Activated T-helper 17 cell treated with anti-CD3 and anti-CD28 coated beads, Interleukin-2, amount 50 U/mL, for 72 hours (primary cell): ENCODE measurements around the gene AKT3. TPM values are rescaled to one million over a fixed set of nuclear protein-coding genes. Genes with fewer than 3 reads are reported as not detected.
"Not testable (repeated sequence)": the region's sequence is repeated elsewhere in the genome, so short reads cannot be mapped to it uniquely, and the experiment has no call there.

Experiments used
- ATAC-seq: fragments of 150-1000 bp; cut with Tn5 transposase; replicated peaks from 2 replicates; pipeline ENCODE4 v1.10.0; 2021; ENCODE audit warnings: mild to moderate bottlenecking, moderate library complexity
- H3K27ac Mint-ChIP-seq: one replicate; pipeline ENCODE4 v1.8.0; 2022; ENCODE audit warnings: mixed read lengths
- H3K27me3 Mint-ChIP-seq: one replicate; pipeline ENCODE4 v1.8.0; 2022; ENCODE audit warnings: mixed read lengths
- H3K36me3 Mint-ChIP-seq: one replicate; pipeline ENCODE4 v1.8.0; 2022; ENCODE audit warnings: low read depth, mild to moderate bottlenecking, mixed read lengths
- H3K4me1 Mint-ChIP-seq: one replicate; pipeline ENCODE4 v1.8.0; 2022; ENCODE audit warnings: mixed read lengths
- H3K4me3 Mint-ChIP-seq: one replicate; pipeline ENCODE4 v1.8.0; 2022; ENCODE audit warnings: mild to moderate bottlenecking, mixed read lengths
- H3K9me3 Mint-ChIP-seq: one replicate; pipeline ENCODE4 v1.8.0; 2022; ENCODE audit warnings: mixed read lengths
- total RNA-seq, 2 donors: library from RNA; stranded (reverse); gene quantifications; one replicate each; pipeline ENCODE4 v1.2.3, GENCODE V29; 2022

The AKT3 gene
- total RNA-seq, 2 donors from 2014 or later, result 32.2 to 53.2 TPM

GRCh38 chr1:243595527-243596210, 254.4 kb downstream of the AKT3 start:
- Mint-ChIP-seq H3K9me3 (no peaks in the 10 kb centered on the region), H3K36me3 (peaks cover 43% of the 10 kb centered on the region), H3K27ac (peak overlapping the region; percentile 97), H3K4me3 (peak overlapping the region; percentile 69), H3K4me1 (peaks cover 19% of the 10 kb centered on the region), H3K27me3 (no peaks in the 10 kb centered on the region)
- peak; percentile 77 for ATAC-seq

GRCh38 chr1:243594455-243594854, 255.6 kb downstream of the AKT3 start:
- Mint-ChIP-seq H3K27me3 (no peaks in the 10 kb centered on the region), H3K4me3 (peak overlapping the region; percentile 32), H3K4me1 (peaks cover 19% of the 10 kb centered on the region), H3K27ac (peak overlapping the region; percentile 44), H3K36me3 (peaks cover 55% of the 10 kb centered on the region), H3K9me3 (no peaks in the 10 kb centered on the region)
- ATAC-seq, result no peak

- not testable (repeated sequence) for H3K9me3 Mint-ChIP-seq, H3K27me3 Mint-ChIP-seq, H3K4me3 Mint-ChIP-seq
- peak; percentile 37 for ATAC-seq
- Mint-ChIP-seq H3K4me1 (peaks cover 10% of the 10 kb centered on the region), H3K36me3 (peaks cover 80% of the 10 kb centered on the region), H3K27ac (peak overlapping the region; percentile 32)
These were observed 260.8 kb downstream of the AKT3 start for GRCh38 chr1:243589286-243589685.

- H3K4me3 Mint-ChIP-seq, result peak overlapping the region; percentile 50
- peaks cover 10% of the 10 kb centered on the region for H3K4me1 Mint-ChIP-seq
- peak; percentile 96 for ATAC-seq
- peaks cover 83% of the 10 kb centered on the region for H3K36me3 Mint-ChIP-seq
- H3K9me3 Mint-ChIP-seq, result peaks cover 3% of the 10 kb centered on the region
- no peaks in the 10 kb centered on the region for H3K27me3 Mint-ChIP-seq
- H3K27ac Mint-ChIP-seq, result peak overlapping the region; percentile 89
These were observed 262.1 kb downstream of the AKT3 start for GRCh38 chr1:243587823-243588560.

DNA sequence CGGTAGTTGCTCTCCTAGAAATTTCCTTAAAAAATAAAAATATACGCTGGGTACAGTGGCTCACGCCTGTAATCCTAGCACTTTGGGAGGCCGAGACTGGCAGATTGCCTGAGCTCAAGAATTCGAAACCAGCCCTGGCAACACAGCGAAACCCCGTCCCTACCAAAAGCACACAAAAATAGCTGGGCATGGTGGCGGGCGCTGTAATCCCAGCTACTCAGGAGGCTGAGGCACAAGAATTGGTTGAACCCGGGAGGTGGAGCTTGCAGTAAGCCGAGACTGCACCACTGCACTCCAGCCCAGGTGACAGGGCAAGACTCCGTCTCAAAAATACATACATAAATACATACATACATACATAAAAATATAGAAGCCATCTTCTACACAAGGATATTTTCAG, 262.8 kb downstream of the AKT3 start:
- Mint-ChIP-seq H3K4me1 (peaks cover 10% of the 10 kb centered on the region), H3K36me3 (peaks cover 83% of the 10 kb centered on the region), H3K27me3 (no peaks in the 10 kb centered on the region), H3K9me3 (peaks cover 3% of the 10 kb centered on the region), H3K4me3 (no peak overlapping the region), H3K27ac (no peak overlapping the region)
- no peak for ATAC-seq

- H3K4me1 Mint-ChIP-seq, result peaks cover 10% of the 10 kb centered on the region
- peaks cover 3% of the 10 kb centered on the region for H3K9me3 Mint-ChIP-seq
These were observed 264.1 kb downstream of the AKT3 start for GRCh38 chr1:243585982-243586381.

DNA sequence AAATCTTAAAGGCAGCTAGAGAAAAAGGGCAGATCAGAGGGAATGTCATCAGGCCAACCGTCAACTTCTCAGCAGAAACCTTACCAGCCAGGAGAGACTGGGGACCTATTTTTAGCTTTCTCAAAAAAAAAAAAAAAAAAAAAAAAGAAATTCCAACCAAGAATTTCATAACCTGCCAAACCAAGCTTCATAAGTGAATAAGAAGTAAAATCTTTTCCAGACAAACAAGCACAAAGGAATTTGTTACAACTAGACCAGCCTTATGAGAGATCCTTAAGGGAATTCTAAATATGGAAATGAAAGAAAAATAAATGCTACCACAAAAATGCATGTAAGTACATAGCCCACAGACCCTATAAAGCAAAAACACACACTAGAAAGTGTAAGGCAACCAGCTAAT, 267.7 kb downstream of the AKT3 start:
- Mint-ChIP-seq H3K4me1 (no peaks in the 10 kb centered on the region), H3K9me3 (peaks cover 7% of the 10 kb centered on the region), H3K36me3 (peaks cover 71% of the 10 kb centered on the region), H3K4me3 (no peak overlapping the region), H3K27ac (no peak overlapping the region), H3K27me3 (no peaks in the 10 kb centered on the region)
- ATAC-seq, result no peak

More at GRCh38 chr1:243585982-243586381, 264.1 kb downstream of the AKT3 start:
- no peaks in the 10 kb centered on the region for H3K27me3 Mint-ChIP-seq
- no peak for ATAC-seq
- H3K4me3 Mint-ChIP-seq, result no peak overlapping the region
- H3K27ac Mint-ChIP-seq, result no peak overlapping the region
- H3K36me3 Mint-ChIP-seq, result peaks cover 82% of the 10 kb centered on the region

DNA sequence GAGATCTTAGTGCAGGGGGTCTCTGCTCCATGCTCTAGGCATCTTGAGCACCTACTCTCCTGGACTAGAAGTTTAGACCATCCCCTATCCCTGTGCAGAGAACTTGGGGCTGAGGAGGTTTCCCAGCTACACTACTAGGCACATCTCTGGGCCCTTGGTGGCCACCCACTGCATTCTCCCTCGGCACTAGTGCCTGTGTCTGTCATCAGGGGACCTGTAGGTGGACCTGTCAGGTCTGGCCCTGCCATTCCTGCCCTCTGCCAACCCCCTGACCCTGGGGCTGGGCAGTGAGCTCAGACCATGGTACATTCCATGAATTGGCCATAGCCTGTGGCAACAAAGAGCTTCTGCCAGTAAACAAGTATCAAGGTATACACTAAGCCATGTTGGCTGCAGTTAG, 269.1 kb downstream of the AKT3 start:
- no peak overlapping the region for H3K4me3 Mint-ChIP-seq
- ATAC-seq, result no peak
- H3K9me3 Mint-ChIP-seq, result peaks cover 7% of the 10 kb centered on the region
- peaks cover 70% of the 10 kb centered on the region for H3K36me3 Mint-ChIP-seq
- no peak overlapping the region for H3K27ac Mint-ChIP-seq
- H3K27me3 Mint-ChIP-seq, result no peaks in the 10 kb centered on the region
- no peaks in the 10 kb centered on the region for H3K4me1 Mint-ChIP-seq

- Mint-ChIP-seq H3K36me3 (peaks cover 67% of the 10 kb centered on the region), H3K27me3 (no peaks in the 10 kb centered on the region), H3K27ac (no peak overlapping the region), H3K4me1 (no peaks in the 10 kb centered on the region), H3K9me3 (peaks cover 7% of the 10 kb centered on the region), H3K4me3 (no peak overlapping the region)
- no peak for ATAC-seq
These were observed 270.0 kb downstream of the AKT3 start for GRCh38 chr1:243580072-243580471.

GRCh38 chr1:243575070-243575469, 275.0 kb downstream of the AKT3 start:
- Mint-ChIP-seq H3K27me3 (no peaks in the 10 kb centered on the region), H3K27ac (no peak overlapping the region), H3K4me3 (no peak overlapping the region), H3K36me3 (peaks cover 67% of the 10 kb centered on the region), H3K4me1 (no peaks in the 10 kb centered on the region), H3K9me3 (peaks cover 4% of the 10 kb centered on the region)
- no peak for ATAC-seq

- H3K27me3 Mint-ChIP-seq, result no peaks in the 10 kb centered on the region
- no peak overlapping the region for H3K4me3 Mint-ChIP-seq
- no peak for ATAC-seq
- H3K9me3 Mint-ChIP-seq, result no peaks in the 10 kb centered on the region
- H3K36me3 Mint-ChIP-seq, result peaks cover 73% of the 10 kb centered on the region
- H3K4me1 Mint-ChIP-seq, result no peaks in the 10 kb centered on the region
- H3K27ac Mint-ChIP-seq, result no peak overlapping the region
These were observed 277.1 kb downstream of the AKT3 start for GRCh38 chr1:243572940-243573339.

DNA sequence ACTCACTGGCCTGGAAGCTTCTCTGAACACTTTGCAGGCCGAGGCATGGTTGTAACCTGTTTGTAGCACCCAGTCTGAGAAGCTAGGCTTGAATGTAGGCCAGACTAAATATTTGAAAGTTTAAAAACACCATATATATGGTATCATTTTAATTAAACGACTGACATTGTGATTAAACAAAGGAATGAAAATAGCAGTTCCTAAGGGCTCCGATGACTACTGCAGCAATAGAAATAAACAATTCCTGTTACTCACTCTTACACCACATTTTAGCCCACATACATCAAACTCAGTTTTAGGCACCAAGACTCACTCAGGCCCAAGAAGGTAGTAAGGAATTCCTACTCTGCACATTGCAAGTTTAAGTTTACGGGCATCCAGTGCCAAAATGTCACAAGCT, 281.2 kb downstream of the AKT3 start:
- no peaks in the 10 kb centered on the region for H3K4me1 Mint-ChIP-seq
- ATAC-seq, result no peak
- no peak overlapping the region for H3K4me3 Mint-ChIP-seq
- no peaks in the 10 kb centered on the region for H3K27me3 Mint-ChIP-seq
- peaks cover 88% of the 10 kb centered on the region for H3K36me3 Mint-ChIP-seq
- H3K27ac Mint-ChIP-seq, result no peak overlapping the region
- no peaks in the 10 kb centered on the region for H3K9me3 Mint-ChIP-seq

- H3K4me3 Mint-ChIP-seq, result no peak overlapping the region
- no peaks in the 10 kb centered on the region for H3K4me1 Mint-ChIP-seq
- no peaks in the 10 kb centered on the region for H3K27me3 Mint-ChIP-seq
- no peaks in the 10 kb centered on the region for H3K9me3 Mint-ChIP-seq
- H3K27ac Mint-ChIP-seq, result no peak overlapping the region
- no peak for ATAC-seq
- peaks cover 77% of the 10 kb centered on the region for H3K36me3 Mint-ChIP-seq
These were observed 285.2 kb downstream of the AKT3 start for GRCh38 chr1:243564814-243565213.

DNA sequence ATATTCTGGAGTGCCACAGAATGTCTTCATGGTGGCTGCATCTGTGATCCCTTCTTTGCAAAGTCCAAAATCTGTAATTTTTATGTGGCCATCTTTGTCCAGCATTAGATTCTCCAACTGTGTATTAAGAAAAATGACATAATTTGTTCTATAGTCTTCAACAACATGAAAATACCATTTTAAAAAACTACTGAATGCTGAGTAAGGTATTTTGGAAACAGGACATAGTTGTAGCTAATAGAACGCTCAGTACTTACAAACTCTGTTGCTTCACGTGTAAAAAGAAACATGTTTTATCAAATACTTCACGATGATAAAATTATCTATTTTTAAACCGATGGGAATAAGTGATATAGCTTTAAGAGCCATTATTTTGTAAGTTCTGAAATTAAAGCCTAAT, 286.3 kb downstream of the AKT3 start:
- H3K4me3 Mint-ChIP-seq, result no peak overlapping the region
- H3K27ac Mint-ChIP-seq, result no peak overlapping the region
- no peaks in the 10 kb centered on the region for H3K27me3 Mint-ChIP-seq
- H3K36me3 Mint-ChIP-seq, result peaks cover 72% of the 10 kb centered on the region
- ATAC-seq, result no peak
- no peaks in the 10 kb centered on the region for H3K9me3 Mint-ChIP-seq
- H3K4me1 Mint-ChIP-seq, result no peaks in the 10 kb centered on the region

DNA sequence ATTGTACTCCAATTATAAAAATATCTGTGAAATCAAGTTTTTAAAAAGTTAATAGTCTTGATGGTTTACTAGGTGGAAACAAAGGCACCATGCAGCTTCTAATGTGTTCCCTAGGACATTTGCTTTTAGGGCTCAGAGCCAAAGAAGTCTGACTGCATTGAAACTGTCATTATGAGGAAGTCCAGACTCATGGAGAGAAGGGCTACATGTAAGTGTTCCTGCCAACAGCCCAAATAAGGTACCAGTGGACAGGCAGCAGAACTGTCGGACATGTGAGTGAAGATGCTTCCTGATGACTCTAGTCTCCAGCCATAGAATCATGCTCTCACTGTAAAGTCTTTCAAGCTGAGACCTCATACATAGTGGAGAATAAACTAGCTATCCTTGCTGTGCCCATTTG, 287.6 kb downstream of the AKT3 start:
- H3K36me3 Mint-ChIP-seq, result peaks cover 59% of the 10 kb centered on the region
- H3K4me3 Mint-ChIP-seq, result no peak overlapping the region
- no peaks in the 10 kb centered on the region for H3K27me3 Mint-ChIP-seq
- no peaks in the 10 kb centered on the region for H3K9me3 Mint-ChIP-seq
- H3K4me1 Mint-ChIP-seq, result no peaks in the 10 kb centered on the region
- H3K27ac Mint-ChIP-seq, result no peak overlapping the region
- no peak for ATAC-seq
